Measurements from ENCODE around the gene PHF8. TPM values are rescaled to one million over a fixed set of nuclear protein-coding genes. Genes with fewer than 3 reads are reported as not detected.

Gene PHF8
- total RNA-seq, 2 experiments from 2014 or later, result 46.1 to 49.9 TPM

DNA sequence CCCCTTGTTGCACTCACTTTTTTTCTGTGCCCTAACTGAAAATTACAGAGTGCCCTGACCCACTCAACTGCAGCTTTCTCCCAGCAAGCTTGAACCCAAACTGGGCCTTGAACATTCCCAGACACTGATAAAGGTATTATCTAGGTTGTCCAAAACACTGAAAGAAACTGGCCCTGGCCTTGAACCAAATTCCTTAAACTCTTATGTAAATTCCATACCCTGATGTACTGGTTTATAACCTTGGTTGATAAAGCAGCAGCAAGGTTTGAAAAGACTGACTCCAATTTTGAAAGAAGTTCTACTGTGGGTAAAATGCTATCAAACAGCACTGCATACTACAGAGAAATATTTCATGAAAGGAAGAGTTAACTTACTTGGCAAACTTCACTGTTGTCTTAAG lies 125.6 kb downstream of the PHF8 start:
- Histone ChIP-seq H3K27me3 (ENCODE audit: control insufficient read depth in 1 of 2, insufficient read depth in 2 of 2, low read length in 2 of 2) (no peaks in the 10 kb centered on the region), H3K9me3 (ENCODE audit: control insufficient read depth in 1 of 2, insufficient read depth in 1 of 2, low read length in 2 of 2) (no peaks in the 10 kb centered on the region), H3K36me3 (ENCODE audit: insufficient read depth, low read length) (no peaks in the 10 kb centered on the region), H3K4me1 (ENCODE audit: insufficient read depth, low read length) (no peaks in the 10 kb centered on the region), H3K27ac (ENCODE audit: low read depth in 1 of 2, low read length in 2 of 2) (no peak overlapping the region), H3K4me3 (ENCODE audit: low read length) (no peak overlapping the region)
- no peaks in the 10 kb centered on the region for H3K4me1 Mint-ChIP-seq (ENCODE audit: low read depth)
- ATAC-seq (ENCODE audit: poor library complexity) (no peak), DNase-seq (no peak)
- H3K27me3 Mint-ChIP-seq, result no peaks in the 10 kb centered on the region
- H3K27ac Mint-ChIP-seq, result no peak overlapping the region
- H3K36me3 Mint-ChIP-seq (ENCODE audit: low read depth), result no peaks in the 10 kb centered on the region
- TF ChIP-seq, protein P1, sequence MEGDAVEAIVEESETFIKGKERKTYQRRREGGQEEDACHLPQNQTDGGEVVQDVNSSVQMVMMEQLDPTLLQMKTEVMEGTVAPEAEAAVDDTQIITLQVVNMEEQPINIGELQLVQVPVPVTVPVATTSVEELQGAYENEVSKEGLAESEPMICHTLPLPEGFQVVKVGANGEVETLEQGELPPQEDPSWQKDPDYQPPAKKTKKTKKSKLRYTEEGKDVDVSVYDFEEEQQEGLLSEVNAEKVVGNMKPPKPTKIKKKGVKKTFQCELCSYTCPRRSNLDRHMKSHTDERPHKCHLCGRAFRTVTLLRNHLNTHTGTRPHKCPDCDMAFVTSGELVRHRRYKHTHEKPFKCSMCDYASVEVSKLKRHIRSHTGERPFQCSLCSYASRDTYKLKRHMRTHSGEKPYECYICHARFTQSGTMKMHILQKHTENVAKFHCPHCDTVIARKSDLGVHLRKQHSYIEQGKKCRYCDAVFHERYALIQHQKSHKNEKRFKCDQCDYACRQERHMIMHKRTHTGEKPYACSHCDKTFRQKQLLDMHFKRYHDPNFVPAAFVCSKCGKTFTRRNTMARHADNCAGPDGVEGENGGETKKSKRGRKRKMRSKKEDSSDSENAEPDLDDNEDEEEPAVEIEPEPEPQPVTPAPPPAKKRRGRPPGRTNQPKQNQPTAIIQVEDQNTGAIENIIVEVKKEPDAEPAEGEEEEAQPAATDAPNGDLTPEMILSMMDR (IDR thresholded peaks at IDR 0.05), result no peak
- H3K9me3 Mint-ChIP-seq, result no peaks in the 10 kb centered on the region
- intact Hi-C loops (cut with DNase I, micrococcal nuclease), result no loop called here
- POLR2A ChIA-PET, result no interaction called here
- H3K4me3 Mint-ChIP-seq, result no peak overlapping the region
- CTCF ChIA-PET, result no interaction called here

DNA sequence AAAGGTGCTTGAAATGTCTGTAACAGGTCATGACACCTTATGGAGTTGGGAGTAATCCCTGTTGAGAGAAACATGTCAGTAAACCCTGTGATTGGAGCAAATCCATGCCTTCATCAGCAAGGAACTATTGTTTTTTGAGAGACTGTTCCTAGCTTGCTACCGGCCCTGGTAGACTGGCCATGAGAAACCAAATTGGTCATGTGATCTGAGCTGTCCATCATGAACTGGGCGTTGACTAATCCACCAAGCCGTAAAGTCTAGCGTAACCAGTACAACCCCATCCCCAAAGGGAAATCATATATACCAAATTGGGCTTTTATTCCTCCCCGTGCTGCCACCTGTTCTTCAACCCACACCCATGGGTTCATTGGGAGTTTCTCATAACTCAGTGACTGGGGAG lies 143.7 kb downstream of the PHF8 start:
- Histone ChIP-seq H3K9me3 (ENCODE audit: control insufficient read depth in 1 of 2, insufficient read depth in 1 of 2, low read length in 2 of 2) (no peaks in the 10 kb centered on the region), H3K4me1 (ENCODE audit: insufficient read depth, low read length) (no peaks in the 10 kb centered on the region), H3K27me3 (ENCODE audit: control insufficient read depth in 1 of 2, insufficient read depth in 2 of 2, low read length in 2 of 2) (no peaks in the 10 kb centered on the region), H3K4me3 (ENCODE audit: low read length) (no peak overlapping the region), H3K27ac (ENCODE audit: low read depth in 1 of 2, low read length in 2 of 2) (no peak overlapping the region), H3K36me3 (ENCODE audit: insufficient read depth, low read length) (no peaks in the 10 kb centered on the region)
- no peak for ATAC-seq (ENCODE audit: poor library complexity)
- POLR2A ChIA-PET, result no interaction called here
- Mint-ChIP-seq H3K4me3 (no peak overlapping the region), H3K27ac (no peak overlapping the region), H3K4me1 (ENCODE audit: low read depth) (no peaks in the 10 kb centered on the region), H3K9me3 (no peaks in the 10 kb centered on the region), H3K27me3 (no peaks in the 10 kb centered on the region), H3K36me3 (ENCODE audit: low read depth) (no peaks in the 10 kb centered on the region)
- DNase-seq, result no peak
- TF ChIP-seq, protein P1 (IDR thresholded peaks at IDR 0.05), result no peak
- intact Hi-C loops (cut with DNase I, micrococcal nuclease), result no loop called here
- CTCF ChIA-PET, result no interaction called here

DNA sequence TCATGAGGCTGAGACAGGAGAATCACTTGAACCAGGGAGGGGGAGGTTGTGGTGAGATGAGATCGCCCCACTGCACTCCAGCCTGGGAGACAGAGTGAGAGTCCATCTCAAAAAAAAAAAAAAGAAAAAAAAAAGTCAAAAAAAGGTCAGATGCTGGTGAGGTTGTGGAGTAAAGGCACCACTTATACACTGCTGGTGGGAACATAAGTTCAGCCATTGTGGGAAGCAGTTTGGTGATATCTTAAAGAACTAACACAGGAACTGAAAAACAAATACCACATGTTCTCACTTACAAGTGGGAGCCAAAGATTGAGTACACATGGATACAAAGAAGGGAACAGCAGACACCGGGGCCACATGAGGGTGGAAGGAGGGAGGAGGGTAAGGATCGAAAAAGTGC lies 149.0 kb downstream of the PHF8 start:
- DNase-seq (no peak), ATAC-seq (ENCODE audit: poor library complexity) (no peak)
- no peaks in the 10 kb centered on the region for H3K4me1 Mint-ChIP-seq (ENCODE audit: low read depth)
- no peaks in the 10 kb centered on the region for H3K9me3 Mint-ChIP-seq
- TF ChIP-seq, protein P1 (IDR thresholded peaks at IDR 0.05), result no peak
- Histone ChIP-seq H3K27ac (ENCODE audit: low read depth in 1 of 2, low read length in 2 of 2) (no peak overlapping the region), H3K4me1 (ENCODE audit: insufficient read depth, low read length) (no peaks in the 10 kb centered on the region), H3K4me3 (ENCODE audit: low read length) (no peak overlapping the region), H3K27me3 (ENCODE audit: control insufficient read depth in 1 of 2, insufficient read depth in 2 of 2, low read length in 2 of 2) (no peaks in the 10 kb centered on the region), H3K9me3 (ENCODE audit: control insufficient read depth in 1 of 2, insufficient read depth in 1 of 2, low read length in 2 of 2) (no peaks in the 10 kb centered on the region), H3K36me3 (ENCODE audit: insufficient read depth, low read length) (no peaks in the 10 kb centered on the region)
- H3K36me3 Mint-ChIP-seq (ENCODE audit: low read depth), result no peaks in the 10 kb centered on the region
- no peak overlapping the region for H3K27ac Mint-ChIP-seq
- POLR2A ChIA-PET, result no interaction called here
- intact Hi-C loops (cut with DNase I, micrococcal nuclease), result no loop called here
- H3K4me3 Mint-ChIP-seq, result no peak overlapping the region
- H3K27me3 Mint-ChIP-seq, result no peaks in the 10 kb centered on the region
- CTCF ChIA-PET, result no interaction called here

Other genes with a start within 250 kb of the PHF8 start
- gene FAM120C, start 138.8 kb upstream of the PHF8 start, total RNA-seq, result 10 to 100 TPM; 12.3 to 13.3 TPM

Measured in CD4-positive, alpha-beta T cell (primary cell).